ENCODE results near the gene WIF1. TPM values are rescaled to one million over a fixed set of nuclear protein-coding genes. Genes with fewer than 3 reads are reported as not detected.

The WIF1 gene
- total and polyA plus RNA-seq, 7 donors, result 0.03 TPM; not detected in 6

DNA sequence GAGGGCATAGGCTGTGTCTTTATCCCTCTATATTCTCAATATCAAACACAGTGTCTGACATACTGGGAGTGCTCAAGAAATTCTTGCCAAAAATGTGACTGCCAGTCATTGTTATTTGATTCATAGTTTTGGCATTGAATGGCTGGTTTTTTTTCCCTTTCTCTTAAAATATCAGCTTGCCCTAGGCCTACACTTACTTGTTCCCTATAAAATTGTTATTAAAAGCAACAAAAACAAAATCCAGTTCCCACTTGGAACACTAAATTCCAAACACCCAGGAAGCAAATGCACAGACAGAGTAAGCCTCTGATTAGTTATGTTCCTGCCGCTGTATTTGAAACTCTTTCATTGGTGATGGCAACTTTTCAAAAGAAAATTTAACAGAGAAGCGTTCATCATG, 110.7 kb downstream of the WIF1 start:
- intact Hi-C loops (cut with DNase I), result no loop called here
- TF ChIP-seq, protein P1, sequence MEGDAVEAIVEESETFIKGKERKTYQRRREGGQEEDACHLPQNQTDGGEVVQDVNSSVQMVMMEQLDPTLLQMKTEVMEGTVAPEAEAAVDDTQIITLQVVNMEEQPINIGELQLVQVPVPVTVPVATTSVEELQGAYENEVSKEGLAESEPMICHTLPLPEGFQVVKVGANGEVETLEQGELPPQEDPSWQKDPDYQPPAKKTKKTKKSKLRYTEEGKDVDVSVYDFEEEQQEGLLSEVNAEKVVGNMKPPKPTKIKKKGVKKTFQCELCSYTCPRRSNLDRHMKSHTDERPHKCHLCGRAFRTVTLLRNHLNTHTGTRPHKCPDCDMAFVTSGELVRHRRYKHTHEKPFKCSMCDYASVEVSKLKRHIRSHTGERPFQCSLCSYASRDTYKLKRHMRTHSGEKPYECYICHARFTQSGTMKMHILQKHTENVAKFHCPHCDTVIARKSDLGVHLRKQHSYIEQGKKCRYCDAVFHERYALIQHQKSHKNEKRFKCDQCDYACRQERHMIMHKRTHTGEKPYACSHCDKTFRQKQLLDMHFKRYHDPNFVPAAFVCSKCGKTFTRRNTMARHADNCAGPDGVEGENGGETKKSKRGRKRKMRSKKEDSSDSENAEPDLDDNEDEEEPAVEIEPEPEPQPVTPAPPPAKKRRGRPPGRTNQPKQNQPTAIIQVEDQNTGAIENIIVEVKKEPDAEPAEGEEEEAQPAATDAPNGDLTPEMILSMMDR (IDR thresholded peaks at IDR 0.05), result no peak

DNA sequence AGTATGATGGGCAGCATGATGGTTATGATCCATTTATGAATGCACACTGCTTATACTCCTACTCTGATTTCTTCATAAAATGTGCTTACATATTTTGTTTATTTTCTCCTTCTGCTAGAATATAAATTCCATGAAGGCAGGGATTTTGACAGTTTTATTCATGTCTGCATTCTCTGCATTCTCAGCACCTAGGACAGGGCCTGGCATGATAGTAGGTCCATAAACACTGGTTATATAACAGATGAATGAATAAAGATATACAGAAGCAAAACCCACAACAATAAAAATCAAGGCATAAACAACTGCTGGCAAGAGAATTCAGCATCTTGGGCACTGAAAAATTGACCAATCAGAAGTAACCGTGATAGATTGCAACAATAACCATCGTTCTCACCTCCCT, 115.4 kb downstream of the WIF1 start:
- ATAC-seq (no peak), DNase-seq (no peak)
- Histone ChIP-seq H3K27me3 (ENCODE audit: insufficient read depth in 3 of 3, low read length in 2 of 3) (peaks cover 0 to 2% (median 0%) of the 10 kb centered on the region in 3 donors), H3K9me3 (no peaks in the 10 kb centered on the region), H3K4me1 (no peaks in the 10 kb centered on the region), H3K36me3 (ENCODE audit: insufficient read depth in 1 of 2, low read depth in 1 of 2) (no peaks in the 10 kb centered on the region), H3K27ac (no peak overlapping the region), H3K4me3 (no peak overlapping the region)
- TF ChIP-seq, protein P1 (IDR thresholded peaks at IDR 0.05), result no peak
- intact Hi-C loops (cut with DNase I), result no loop called here
- WGBS, 3 donors, result 92 to 95% (median 93%) methylated on average over 2 of the region's 2 CpGs

More for the DNA sequence above, 110.7 kb downstream of the WIF1 start:
- Histone ChIP-seq H3K4me3 (no peak overlapping the region), H3K27me3 (ENCODE audit: insufficient read depth in 3 of 3, low read length in 2 of 3) (peaks cover 0 to 2% (median 0%) of the 10 kb centered on the region in 3 donors), H3K4me1 (no peaks in the 10 kb centered on the region), H3K27ac (no peak overlapping the region), H3K36me3 (ENCODE audit: insufficient read depth in 1 of 2, low read depth in 1 of 2) (no peaks in the 10 kb centered on the region), H3K9me3 (no peaks in the 10 kb centered on the region)
- DNase-seq (no peak), ATAC-seq (no peak)
- 20 to 30% (median 27%) methylated on average over 2 of the region's 2 CpGs for WGBS, 3 donors

DNA sequence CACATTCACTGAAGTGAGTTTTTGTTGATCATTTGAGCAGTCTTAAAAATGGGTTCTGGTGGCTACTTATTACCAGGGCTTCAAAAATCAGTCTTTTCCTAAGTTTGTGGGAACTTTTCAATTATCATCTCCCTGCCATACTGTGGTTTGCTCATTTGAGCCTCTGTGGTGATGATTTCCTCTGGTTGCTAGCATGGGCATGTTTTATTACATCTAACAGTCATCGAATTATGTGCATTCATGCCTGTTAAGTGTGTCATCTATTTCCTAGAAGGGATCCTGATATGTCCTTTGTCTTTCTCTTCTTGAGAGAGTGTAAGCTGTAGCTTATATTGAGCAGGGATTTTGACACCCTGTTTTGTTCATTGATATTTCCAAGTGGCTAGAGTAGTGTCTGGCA, 116.8 kb downstream of the WIF1 start:
- DNase-seq (no peak), ATAC-seq (no peak)
- Histone ChIP-seq H3K4me3 (no peak overlapping the region), H3K27ac (no peak overlapping the region), H3K9me3 (no peaks in the 10 kb centered on the region), H3K4me1 (no peaks in the 10 kb centered on the region), H3K36me3 (ENCODE audit: insufficient read depth in 1 of 2, low read depth in 1 of 2) (no peaks in the 10 kb centered on the region), H3K27me3 (ENCODE audit: insufficient read depth in 3 of 3, low read length in 2 of 3) (peaks cover 0 to 2% (median 0%) of the 10 kb centered on the region in 3 donors)
- 31 to 35% (median 33%) methylated on average over 1 of the region's 1 CpG for WGBS, 3 donors
- TF ChIP-seq, protein P1 (IDR thresholded peaks at IDR 0.05), result no peak
- intact Hi-C loops (cut with DNase I), result no loop called here

Other genes starting within 250 kb of the WIF1 start
- gene LEMD3, start 48.3 kb upstream of the WIF1 start, total RNA-seq, result 10 to 100 TPM; 10.4 to 17.1 (median 12.6) TPM
- 10 to 100 TPM in 1 of 3 donors, 1 to 10 TPM in 2; 5.4 to 10.1 (median 5.8) TPM for gene LEMD3, start 48.3 kb upstream of the WIF1 start, polyA plus RNA-seq
- gene MSRB3, start 157.4 kb upstream of the WIF1 start, total RNA-seq, result 10 to 100 TPM; 48.3 to 64.1 (median 56.6) TPM
- 10 to 100 TPM; 15.4 to 43.6 (median 34.5) TPM for gene MSRB3, start 157.4 kb upstream of the WIF1 start, polyA plus RNA-seq